ENCODE results near the gene CAB39L.

Gene CAB39L

DNA sequence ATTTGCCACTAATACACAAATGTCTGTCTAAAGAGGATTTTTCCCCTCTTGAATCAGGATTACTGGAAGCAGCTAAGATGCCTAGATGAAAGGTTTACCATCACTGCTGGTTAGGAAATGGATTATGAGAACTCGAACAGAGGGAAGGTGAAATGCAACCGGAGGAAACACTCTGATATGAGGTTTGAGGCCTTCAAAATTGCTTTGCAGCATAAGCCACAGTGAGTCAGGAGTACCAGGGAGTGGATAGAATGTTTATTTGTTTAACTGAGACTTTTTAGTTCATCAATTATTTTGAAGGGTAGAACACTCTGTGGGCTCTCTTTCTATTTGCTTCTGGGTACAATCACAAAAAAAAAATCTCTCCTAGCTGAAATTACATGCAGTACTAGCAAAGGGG, 178.0 kb downstream of the CAB39L start:
- DNase-seq, result no peak

DNA sequence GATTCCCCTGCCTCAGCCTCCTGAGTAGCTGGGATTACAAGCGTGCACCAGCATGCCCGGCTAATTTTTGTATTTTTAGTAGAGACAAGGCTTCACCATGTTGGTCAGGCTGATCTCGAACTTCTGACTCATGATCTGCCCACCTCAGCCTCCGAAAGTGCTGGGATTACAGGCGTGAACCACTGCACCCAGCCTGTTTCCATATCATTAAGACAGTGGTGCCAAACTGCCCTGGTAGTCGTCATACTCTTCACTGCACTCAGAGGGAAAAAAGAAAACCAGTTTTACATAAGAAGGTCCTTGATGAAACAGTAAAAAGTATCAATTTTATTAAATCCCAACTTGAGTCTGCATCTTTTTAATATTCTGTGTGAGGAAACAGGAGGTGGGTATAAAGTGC, 181.2 kb downstream of the CAB39L start:
- no peak for DNase-seq

DNA sequence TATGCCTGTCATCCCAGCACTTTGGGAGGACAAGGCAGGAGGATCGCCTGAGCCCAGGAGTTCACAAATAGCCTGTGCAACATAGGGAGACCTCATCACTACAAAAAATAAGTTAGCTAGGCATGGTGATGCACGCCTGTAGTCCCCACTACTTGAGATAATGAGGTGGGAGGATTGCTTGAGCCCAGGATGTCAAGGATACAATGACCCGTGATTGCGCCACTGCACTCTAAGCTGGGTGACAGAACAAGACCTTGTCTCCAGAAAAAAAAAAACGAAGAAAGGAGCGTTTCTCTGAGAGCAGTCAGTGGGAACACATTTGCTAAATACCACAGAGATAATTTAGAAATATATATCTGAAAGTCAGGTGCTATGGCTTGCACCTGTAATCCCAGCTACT, 184.3 kb downstream of the CAB39L start:
- DNase-seq, result no peak
